Activated CD4-positive, alpha-beta T cell treated with anti-CD3 and anti-CD28 coated beads for 36 hours (primary cell): Measurements from ENCODE around the gene ZDHHC21. TPM values are rescaled to one million over a fixed set of nuclear protein-coding genes. Genes with fewer than 3 reads are reported as not detected.

Source experiments
- ATAC-seq: fragments of 200-7000 bp; cut with Tn5 transposase; one replicate; pipeline ENCODE4 v1.10.0; 2021; ENCODE audit warnings: mild to moderate bottlenecking, moderate library complexity
- CTCF ChIA-PET: fragments of 350-600 bp; sonication (Branson Sonifier 250); formaldehyde crosslinking; loops from one replicate; lab custom pipeline; 2021; ENCODE audit warnings: antibody characterized with exemption; lab: Charles Lee
- POLR2A ChIA-PET: fragments of 350-600 bp; sonication (Branson Sonifier 250); formaldehyde crosslinking; loops from one replicate; lab custom pipeline; 2021; ENCODE audit warnings: antibody characterized with exemption, inconsistent platforms; lab: Charles Lee
- DNase-seq: peaks from one replicate; pipeline ENCODE4 v3.0.0-alpha.2; 2020
- H3K27ac Mint-ChIP-seq: one replicate; pipeline ENCODE4 v1.8.0; 2021; ENCODE audit warnings: mixed read lengths
- H3K27me3 Mint-ChIP-seq: one replicate; pipeline ENCODE4 v1.8.0; 2021; ENCODE audit warnings: mixed read lengths
- H3K36me3 Mint-ChIP-seq: one replicate; pipeline ENCODE4 v1.8.0; 2021; ENCODE audit warnings: low read depth, mixed read lengths
- H3K4me1 Mint-ChIP-seq: one replicate; pipeline ENCODE4 v1.8.0; 2021; ENCODE audit warnings: mixed read lengths
- H3K4me3 Mint-ChIP-seq: one replicate; pipeline ENCODE4 v1.8.0; 2021; ENCODE audit warnings: mild to moderate bottlenecking, moderate library complexity, mixed read lengths
- H3K9me3 Mint-ChIP-seq: one replicate; pipeline ENCODE4 v1.8.0; 2021; ENCODE audit warnings: low read depth, mixed read lengths
- intact Hi-C, 2 experiments: fragments of 100-400 bp; cut with DNase I in 1 of 2; cut with micrococcal nuclease in 1 of 2; formaldehyde crosslinking; loops; one replicate each; pipeline versions ENCODE4 v1.14.2 to v1.15.1; 2022 to 2024; cut with DNase I, micrococcal nuclease
- total RNA-seq, 2 experiments: library from RNA; stranded (reverse); gene quantifications; one replicate each; pipeline ENCODE4 v1.2.3, GENCODE V29; 2021

Gene ZDHHC21
- total RNA-seq, 2 experiments from 2014 or later = 5.1 TPM

DNA sequence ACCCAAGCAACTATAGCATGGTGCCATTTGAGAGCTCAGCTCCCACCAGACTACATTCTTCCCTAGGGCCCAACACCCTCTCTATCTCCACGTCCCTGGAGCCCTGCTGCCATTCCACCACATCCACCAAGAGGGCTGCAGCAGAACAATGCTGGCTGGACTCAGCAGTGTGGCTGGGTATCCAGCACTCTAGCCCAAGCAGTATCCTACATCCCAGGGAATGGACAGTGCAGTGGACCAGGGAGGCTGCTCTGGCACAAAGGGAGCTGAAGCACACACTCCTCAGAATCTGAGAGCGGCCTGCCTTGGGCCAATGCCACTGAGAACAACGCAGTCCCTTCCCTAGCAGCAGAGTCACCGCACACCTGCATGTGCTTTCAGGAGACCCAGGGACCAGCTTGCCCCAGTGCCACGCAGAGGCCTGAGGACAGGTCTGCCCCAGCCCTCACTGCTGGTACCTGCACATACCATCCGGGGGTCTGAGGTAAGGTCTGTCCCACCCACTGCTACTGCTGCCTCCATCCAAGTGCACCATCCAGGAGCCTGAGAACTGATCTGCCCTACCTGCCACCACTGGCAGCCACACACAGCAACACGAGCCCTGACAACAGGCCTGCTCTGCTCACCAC, 95.9 kb downstream of the ZDHHC21 start:
- H3K4me3 Mint-ChIP-seq = no peak overlapping the region
- ChIA-PET POLR2A (no interaction called here), CTCF (no interaction called here)
- intact Hi-C loops = no loop called here
- no peaks in the 10 kb centered on the region for H3K4me1 Mint-ChIP-seq
- no peaks in the 10 kb centered on the region for H3K27me3 Mint-ChIP-seq
- H3K9me3 Mint-ChIP-seq = peaks cover 28% of the 10 kb centered on the region
- no peak overlapping the region for H3K27ac Mint-ChIP-seq
- peaks cover 39% of the 10 kb centered on the region for H3K36me3 Mint-ChIP-seq
- DNase-seq = no peak
- no peak for ATAC-seq

DNA sequence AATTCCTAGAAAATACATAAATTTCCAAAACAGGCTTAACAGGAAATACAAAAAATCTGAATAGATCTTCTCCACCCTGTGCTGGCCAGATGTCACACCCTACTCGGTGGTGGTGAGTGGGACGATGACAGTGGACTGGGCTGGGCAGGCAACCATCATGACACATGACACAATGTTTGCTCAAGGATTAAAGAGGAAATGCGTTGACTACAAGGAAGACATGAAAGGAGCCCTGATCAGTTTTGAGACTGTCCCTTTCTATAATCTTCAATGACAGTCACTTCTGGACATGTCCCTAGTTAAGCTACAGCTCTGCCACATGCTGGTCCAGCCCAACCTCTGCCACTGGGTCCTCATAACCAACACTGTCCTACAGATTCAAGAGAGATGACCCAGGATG, 99.8 kb downstream of the ZDHHC21 start:
- ChIA-PET CTCF (no interaction called here), POLR2A (no interaction called here)
- ATAC-seq = no peak
- H3K4me3 Mint-ChIP-seq = no peak overlapping the region
- DNase-seq = no peak
- H3K36me3 Mint-ChIP-seq = peaks cover 32% of the 10 kb centered on the region
- H3K27ac Mint-ChIP-seq = no peak overlapping the region
- H3K4me1 Mint-ChIP-seq = no peaks in the 10 kb centered on the region
- intact Hi-C loops = no loop called here
- peaks cover 16% of the 10 kb centered on the region for H3K9me3 Mint-ChIP-seq
- no peaks in the 10 kb centered on the region for H3K27me3 Mint-ChIP-seq

GRCh38 chr9:14591411-14591810, 101.8 kb downstream of the ZDHHC21 start:
- Mint-ChIP-seq H3K36me3 (peaks cover 27% of the 10 kb centered on the region), H3K27ac (no peak overlapping the region), H3K4me3 (no peak overlapping the region), H3K4me1 (no peaks in the 10 kb centered on the region), H3K27me3 (no peaks in the 10 kb centered on the region), H3K9me3 (peaks cover 16% of the 10 kb centered on the region)
- ChIA-PET POLR2A (no interaction called here), CTCF (no interaction called here)
- ATAC-seq = no peak
- intact Hi-C loops = no loop called here
- no peak for DNase-seq

GRCh38 chr9:14585730-14586473, 107.3 kb downstream of the ZDHHC21 start:
- Mint-ChIP-seq H3K27me3 (peaks cover 6% of the 10 kb centered on the region), H3K9me3 (no peaks in the 10 kb centered on the region), H3K36me3 (peaks cover 3% of the 10 kb centered on the region), H3K27ac (no peak overlapping the region), H3K4me3 (no peak overlapping the region), H3K4me1 (peaks cover 10% of the 10 kb centered on the region)
- ATAC-seq = peak; percentile 95
- DNase-seq = peak; percentile 51
- ChIA-PET POLR2A (no interaction called here), CTCF (no interaction called here)
- intact Hi-C loops = loop anchor here in 1 of 2 experiments (5.0 kb wide), 1 partner anchor 49 kb away; no protein-coding TSS in a partner anchor

DNA sequence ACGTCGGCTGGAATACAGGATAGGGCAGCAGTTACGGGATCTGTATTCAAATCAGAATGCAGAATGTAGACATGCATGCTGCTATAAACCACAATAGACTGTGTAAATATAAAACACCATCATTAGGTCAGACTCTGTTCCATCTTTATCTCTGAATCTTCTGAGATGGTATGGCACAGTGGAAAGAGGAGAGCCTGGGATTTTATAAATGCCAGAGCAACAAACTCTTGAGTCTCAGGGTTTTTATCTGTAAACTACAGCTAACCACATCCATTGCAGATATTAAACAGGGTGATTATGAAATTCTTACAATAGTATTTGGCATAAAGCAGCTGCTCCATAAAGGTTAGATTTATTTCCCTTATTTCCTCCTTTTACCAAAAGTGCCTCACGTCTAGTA, 108.7 kb downstream of the ZDHHC21 start:
- no peak overlapping the region for H3K4me3 Mint-ChIP-seq
- DNase-seq (no peak), ATAC-seq (no peak)
- ChIA-PET CTCF (interaction anchor here (0.7 kb wide), 1 partner anchor 157 kb away, joined by 3 read pairs; no protein-coding TSS in a partner anchor), POLR2A (no interaction called here)
- intact Hi-C loops = no loop called here
- H3K27me3 Mint-ChIP-seq = peaks cover 13% of the 10 kb centered on the region
- H3K9me3 Mint-ChIP-seq = no peaks in the 10 kb centered on the region
- H3K27ac Mint-ChIP-seq = no peak overlapping the region
- peaks cover 3% of the 10 kb centered on the region for H3K36me3 Mint-ChIP-seq
- H3K4me1 Mint-ChIP-seq = peaks cover 10% of the 10 kb centered on the region

DNA sequence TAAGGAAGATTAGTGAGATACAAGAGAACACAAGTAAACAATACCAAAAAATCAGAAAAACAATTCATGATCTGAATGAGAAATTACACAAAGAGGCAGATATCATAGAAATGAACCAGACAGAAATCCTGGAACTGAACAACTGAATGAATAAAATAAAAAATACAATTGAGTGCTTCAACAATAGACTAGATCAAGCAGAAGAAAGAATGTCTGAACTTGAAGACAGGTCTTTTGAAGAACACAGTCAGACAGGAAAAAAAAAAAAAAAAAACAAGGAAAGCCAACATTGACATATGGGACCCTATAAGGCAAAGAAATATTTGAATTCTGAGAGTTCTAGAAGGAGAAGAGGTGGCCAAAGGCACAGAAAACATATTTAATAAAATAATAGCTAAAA, 115.2 kb downstream of the ZDHHC21 start:
- CTCF ChIA-PET = no interaction called here
- peaks cover 3% of the 10 kb centered on the region for H3K9me3 Mint-ChIP-seq
- H3K36me3 Mint-ChIP-seq = peaks cover 3% of the 10 kb centered on the region

DNA sequence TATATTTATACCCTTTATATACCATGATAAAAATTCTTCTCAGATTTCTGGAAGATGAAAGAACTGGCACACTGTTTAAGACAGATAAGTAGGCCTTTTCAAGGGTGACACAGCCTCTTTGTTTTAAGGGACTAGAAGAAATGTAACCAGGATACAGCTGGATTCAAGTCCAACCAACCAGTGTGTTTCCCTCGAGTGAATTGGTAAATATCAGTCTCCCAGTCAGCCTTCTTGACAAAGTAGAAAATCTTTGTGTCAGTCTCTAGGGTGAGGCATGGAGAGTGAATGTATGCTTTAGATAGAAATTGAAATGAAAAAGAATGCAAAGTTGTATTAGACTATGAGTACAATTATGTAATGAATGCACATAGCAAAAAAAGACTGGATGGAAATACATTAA, 119.1 kb downstream of the ZDHHC21 start:
- Mint-ChIP-seq H3K9me3 (peaks cover 11% of the 10 kb centered on the region), H3K27ac (no peak overlapping the region), H3K4me3 (no peak overlapping the region), H3K4me1 (no peaks in the 10 kb centered on the region), H3K27me3 (peaks cover 4% of the 10 kb centered on the region), H3K36me3 (peaks cover 2% of the 10 kb centered on the region)
- POLR2A ChIA-PET = no interaction called here
- ATAC-seq (no peak), DNase-seq (no peak)
- intact Hi-C loops = no loop called here
- CTCF ChIA-PET = interaction anchor here (0.7 kb wide), 1 partner anchor 635 kb away, joined by 3 read pairs; no protein-coding TSS in a partner anchor

More for the DNA sequence above, 115.2 kb downstream of the ZDHHC21 start:
- POLR2A ChIA-PET = no interaction called here
- H3K27ac Mint-ChIP-seq = no peak overlapping the region
- no peaks in the 10 kb centered on the region for H3K4me1 Mint-ChIP-seq
- DNase-seq (no peak), ATAC-seq (no peak)
- H3K4me3 Mint-ChIP-seq = no peak overlapping the region
- intact Hi-C loops = no loop called here
- H3K27me3 Mint-ChIP-seq = peaks cover 11% of the 10 kb centered on the region

GRCh38 chr9:14573319-14573718, 119.9 kb downstream of the ZDHHC21 start:
- DNase-seq = no peak
- peaks cover 4% of the 10 kb centered on the region for H3K27me3 Mint-ChIP-seq
- ATAC-seq = no peak
- no peak overlapping the region for H3K4me3 Mint-ChIP-seq
- peaks cover 11% of the 10 kb centered on the region for H3K9me3 Mint-ChIP-seq
- no peak overlapping the region for H3K27ac Mint-ChIP-seq
- H3K36me3 Mint-ChIP-seq = peaks cover 2% of the 10 kb centered on the region
- POLR2A ChIA-PET = no interaction called here
- intact Hi-C loops = no loop called here
- H3K4me1 Mint-ChIP-seq = no peaks in the 10 kb centered on the region
- CTCF ChIA-PET = no interaction called here

DNA sequence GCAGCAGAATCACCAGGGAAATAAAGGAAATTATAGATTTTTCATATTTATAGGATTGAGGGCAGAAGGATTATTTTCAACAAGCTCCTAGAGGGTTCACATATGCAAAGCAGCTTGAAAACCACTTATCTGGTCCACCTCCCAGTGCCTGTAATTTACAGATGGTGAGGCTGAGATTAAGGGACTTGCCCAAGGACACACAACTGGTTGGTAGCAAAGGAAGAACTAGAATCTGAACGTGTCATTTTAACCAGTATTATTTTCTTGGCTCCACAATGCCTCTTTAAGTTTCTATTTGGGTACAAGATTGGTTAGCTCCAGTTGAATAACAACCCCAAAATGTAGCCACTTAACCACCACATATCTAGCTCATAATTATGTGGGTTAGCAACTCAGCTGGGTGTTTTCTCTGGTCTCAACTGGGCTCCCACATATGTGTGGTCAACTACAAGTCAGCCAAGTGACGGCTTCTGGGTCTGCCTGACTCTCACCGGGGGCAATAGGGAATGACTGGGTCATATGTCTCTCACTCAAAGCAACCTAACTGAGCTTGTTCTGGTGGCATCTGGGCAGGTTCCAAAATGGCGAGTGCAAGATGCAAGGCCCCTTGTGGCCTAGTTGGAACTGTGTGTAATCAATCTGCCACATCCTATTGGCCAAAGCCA, 127.7 kb downstream of the ZDHHC21 start:
- no peak for ATAC-seq
- no peak for DNase-seq
- H3K9me3 Mint-ChIP-seq = peaks cover 10% of the 10 kb centered on the region
- H3K4me1 Mint-ChIP-seq = peaks cover 5% of the 10 kb centered on the region
- no peak overlapping the region for H3K4me3 Mint-ChIP-seq
- CTCF ChIA-PET = no interaction called here
- intact Hi-C loops = no loop called here
- POLR2A ChIA-PET = no interaction called here
- H3K27me3 Mint-ChIP-seq = peaks cover 6% of the 10 kb centered on the region
- no peak overlapping the region for H3K27ac Mint-ChIP-seq
- H3K36me3 Mint-ChIP-seq = peaks cover 2% of the 10 kb centered on the region

- intact Hi-C loops = no loop called here
Measured at GRCh38 chr9:14563902-14564624, 129.2 kb downstream of the ZDHHC21 start.

GRCh38 chr9:14561929-14562405, 131.3 kb downstream of the ZDHHC21 start:
- H3K4me1 Mint-ChIP-seq = peaks cover 10% of the 10 kb centered on the region
- H3K36me3 Mint-ChIP-seq = no peaks in the 10 kb centered on the region
- intact Hi-C loops = no loop called here
- no peak overlapping the region for H3K4me3 Mint-ChIP-seq
- H3K9me3 Mint-ChIP-seq = peaks cover 5% of the 10 kb centered on the region
- peaks cover 16% of the 10 kb centered on the region for H3K27me3 Mint-ChIP-seq
- ChIA-PET CTCF (no interaction called here), POLR2A (no interaction called here)
- no peak for ATAC-seq
- DNase-seq = no peak
- H3K27ac Mint-ChIP-seq = no peak overlapping the region

More at GRCh38 chr9:14563902-14564624, 129.2 kb downstream of the ZDHHC21 start:
- H3K4me3 Mint-ChIP-seq = no peak overlapping the region
- ATAC-seq (no peak), DNase-seq (no peak)
- ChIA-PET POLR2A (no interaction called here), CTCF (no interaction called here)
- H3K27me3 Mint-ChIP-seq = peaks cover 6% of the 10 kb centered on the region
- H3K9me3 Mint-ChIP-seq = peaks cover 6% of the 10 kb centered on the region
- H3K4me1 Mint-ChIP-seq = peaks cover 10% of the 10 kb centered on the region
- no peaks in the 10 kb centered on the region for H3K36me3 Mint-ChIP-seq
- no peak overlapping the region for H3K27ac Mint-ChIP-seq
